Hematopoietic multipotent progenitor cell treated with erythropoietin and hydrocortisone succinate and interleukin-3 and kit ligand, for 8 days (in vitro differentiated cells): ENCODE results near the gene BACH2.
"Not testable (repeated sequence)": the region's sequence is repeated elsewhere in the genome, so short reads cannot be mapped to it uniquely, and the experiment has no call there.

ENCODE experiments used
- DNase-seq: peaks from one replicate; pipeline ENCODE4 v3.0.0-alpha.2; 2015

Gene BACH2

GRCh38 chr6:89984926-89985750, 311.5 kb downstream of the BACH2 start:
- no peak for DNase-seq

GRCh38 chr6:89980353-89980752, 316.3 kb downstream of the BACH2 start:
- DNase-seq = no peak

GRCh38 chr6:89979481-89980119, 317.0 kb downstream of the BACH2 start:
- DNase-seq = no peak

GRCh38 chr6:89978749-89979145, 317.9 kb downstream of the BACH2 start:
- DNase-seq = no peak

GRCh38 chr6:89977808-89978748, 318.6 kb downstream of the BACH2 start:
- no peak for DNase-seq

GRCh38 chr6:89976694-89977020, 320.0 kb downstream of the BACH2 start:
- DNase-seq = no peak

- no peak for DNase-seq
Observed at GRCh38 chr6:89975991-89976693, 320.5 kb downstream of the BACH2 start.

- no peak for DNase-seq
Observed at GRCh38 chr6:89975366-89975765, 321.3 kb downstream of the BACH2 start.

- DNase-seq = no peak
Observed at GRCh38 chr6:89974834-89975233, 321.8 kb downstream of the BACH2 start.

- DNase-seq = no peak
Observed at GRCh38 chr6:89972025-89972381, 324.6 kb downstream of the BACH2 start.

- not testable (repeated sequence) for DNase-seq
Observed at GRCh38 chr6:89971338-89972024, 325.2 kb downstream of the BACH2 start.

GRCh38 chr6:89970609-89971337, 325.9 kb downstream of the BACH2 start:
- peak; percentile 55 for DNase-seq

- no peak for DNase-seq
Observed at GRCh38 chr6:89970072-89970471, 326.6 kb downstream of the BACH2 start.

GRCh38 chr6:89966913-89967312, 329.7 kb downstream of the BACH2 start:
- DNase-seq = no peak

GRCh38 chr6:89966228-89966544, 330.5 kb downstream of the BACH2 start:
- no peak for DNase-seq

- DNase-seq = no peak
Observed at GRCh38 chr6:89965441-89966227, 331.0 kb downstream of the BACH2 start.

GRCh38 chr6:89963391-89963790, 333.3 kb downstream of the BACH2 start:
- no peak for DNase-seq

GRCh38 chr6:89961481-89961880, 335.2 kb downstream of the BACH2 start:
- DNase-seq = no peak

GRCh38 chr6:89959883-89960282, 336.8 kb downstream of the BACH2 start:
- DNase-seq = no peak

GRCh38 chr6:89956182-89956581, 340.5 kb downstream of the BACH2 start:
- no peak for DNase-seq

GRCh38 chr6:89955364-89955763, 341.3 kb downstream of the BACH2 start:
- DNase-seq = no peak
